ENCODE data around the gene SPARC. TPM values are rescaled to one million over a fixed set of nuclear protein-coding genes. Genes with fewer than 3 reads are reported as not detected.

SPARC gene
- total RNA-seq, 1 experiment from 2014 or later, result not detected

DNA sequence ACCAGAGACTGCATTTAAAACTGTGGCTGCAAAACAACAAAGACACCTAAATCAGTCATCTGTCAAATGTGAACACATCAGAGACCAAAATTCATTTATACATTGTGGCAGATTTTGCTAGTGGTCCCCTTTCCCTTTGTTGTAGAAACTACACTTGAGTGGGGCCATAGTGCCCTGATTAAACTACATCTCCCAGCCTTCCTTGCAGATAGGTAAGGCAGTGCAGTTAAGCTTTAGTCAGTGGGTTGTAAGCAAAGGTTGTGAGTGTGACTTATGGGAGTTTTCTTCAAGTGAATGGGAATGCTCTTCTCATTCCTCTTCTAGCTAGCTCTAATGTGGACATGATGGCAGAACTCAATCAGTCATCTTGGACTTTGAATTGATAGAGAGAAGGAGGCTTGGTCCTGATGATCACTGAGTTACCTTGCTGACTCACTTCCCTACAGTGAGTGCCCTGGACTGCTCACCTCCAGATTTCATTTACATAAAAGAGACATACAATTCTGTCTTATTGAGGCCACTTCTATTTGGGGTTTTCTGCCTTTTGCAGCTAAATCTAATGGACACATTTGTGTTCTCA lies 35.2 kb upstream of the SPARC start:
- Histone ChIP-seq H3K27me3 (ENCODE audit: low read length) (no peaks in the 10 kb centered on the region), H3K36me3 (ENCODE audit: insufficient read depth, low read length) (no peaks in the 10 kb centered on the region), H2AFZ (ENCODE audit: low read length) (no peak overlapping the region), H3K4me1 (ENCODE audit: low read length) (peaks cover 31% of the 10 kb centered on the region), H3K9me2 (replicated peaks; ENCODE audit: insufficient read depth, low read length) (no peaks in the 10 kb centered on the region), H3K27ac (ENCODE audit: low read length) (no peak overlapping the region), H4K20me1 (ENCODE audit: insufficient read depth, low read depth, low read length) (no peaks in the 10 kb centered on the region), H3K4me3 (ENCODE audit: low read length) (no peak overlapping the region), H3K9me3 (ENCODE audit: low read length) (no peaks in the 10 kb centered on the region), H3K4me2 (ENCODE audit: low read depth, low read length, poor library complexity, severe bottlenecking) (peak overlapping the region; percentile 43), H3K9ac (ENCODE audit: low read length) (no peak overlapping the region), H3K79me2 (ENCODE audit: low read length) (no peaks in the 10 kb centered on the region)
- no peak for DNase-seq

DNA sequence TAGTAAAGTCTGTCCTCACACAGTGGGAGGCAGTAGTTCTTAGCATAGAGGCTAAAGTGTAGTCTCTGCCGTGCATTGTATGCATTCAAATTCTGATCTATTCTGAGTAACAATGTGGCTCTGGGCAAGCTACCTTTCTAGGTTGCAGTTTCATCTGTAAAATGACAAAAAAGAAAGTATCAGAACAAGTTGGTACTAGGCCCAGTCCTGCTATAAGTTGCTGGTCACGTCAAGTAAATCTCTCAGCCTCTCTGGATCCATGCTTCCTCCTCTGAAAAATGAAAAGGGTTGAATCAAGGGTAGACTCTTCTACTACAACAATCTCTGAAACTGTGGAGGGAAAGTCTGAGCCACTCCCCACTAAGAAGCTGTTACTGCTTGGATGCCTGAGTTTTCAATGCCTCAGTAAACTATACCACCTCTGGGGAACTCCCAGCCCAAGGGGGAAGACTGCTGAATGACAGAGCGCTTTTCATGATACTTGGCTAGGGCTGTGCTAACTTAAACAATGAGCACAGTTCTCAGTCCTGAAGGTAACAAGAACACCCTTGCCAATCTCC lies 34.5 kb upstream of the SPARC start:
- Histone ChIP-seq H3K27ac (ENCODE audit: low read length) (no peak overlapping the region), H3K9ac (ENCODE audit: low read length) (peak overlapping the region; percentile 16; the same call in 1 of the 2 replicates)
- no peak for DNase-seq

DNA sequence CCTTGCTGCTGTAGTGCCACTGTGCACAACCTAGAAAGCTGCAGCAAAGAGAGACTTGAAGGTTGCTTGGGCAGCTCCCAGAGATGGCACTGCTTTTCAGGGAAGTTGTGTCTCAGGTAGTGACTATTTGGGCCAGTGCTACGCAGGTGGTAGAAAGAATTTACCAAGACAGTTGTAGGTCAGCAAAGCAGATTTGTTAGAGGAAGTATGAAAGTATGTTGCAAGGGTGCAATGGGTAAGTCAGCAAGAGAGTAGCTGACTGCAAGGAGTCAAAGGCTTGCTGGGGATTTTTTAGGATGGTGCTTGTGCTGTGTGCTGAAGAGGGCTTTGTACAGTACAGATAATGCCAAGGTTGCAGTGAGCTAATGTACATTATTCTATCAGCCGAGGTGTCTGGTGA lies 33.5 kb upstream of the SPARC start:
- Histone ChIP-seq H3K36me3 (ENCODE audit: insufficient read depth, low read length) (no peaks in the 10 kb centered on the region), H3K79me2 (ENCODE audit: low read length) (no peaks in the 10 kb centered on the region), H3K27me3 (ENCODE audit: low read length) (no peaks in the 10 kb centered on the region), H3K4me2 (ENCODE audit: low read depth, low read length, poor library complexity, severe bottlenecking) (peak overlapping the region; percentile 43), H2AFZ (ENCODE audit: low read length) (no peak overlapping the region), H3K9me2 (replicated peaks; ENCODE audit: insufficient read depth, low read length) (no peaks in the 10 kb centered on the region), H3K4me1 (ENCODE audit: low read length) (peaks cover 31% of the 10 kb centered on the region), H3K4me3 (ENCODE audit: low read length) (no peak overlapping the region), H4K20me1 (ENCODE audit: insufficient read depth, low read depth, low read length) (no peaks in the 10 kb centered on the region), H3K27ac (ENCODE audit: low read length) (no peak overlapping the region), H3K9me3 (ENCODE audit: low read length) (no peaks in the 10 kb centered on the region), H3K9ac (ENCODE audit: low read length) (no peak overlapping the region)
- no peak for DNase-seq

More for the DNA sequence above, 34.5 kb upstream of the SPARC start:
- H3K9me2 ChIP-seq (replicated peaks; ENCODE audit: insufficient read depth, low read length), result no peaks in the 10 kb centered on the region
- no peaks in the 10 kb centered on the region for H3K27me3 ChIP-seq (ENCODE audit: low read length)
- peak overlapping the region; percentile 43 for H3K4me2 ChIP-seq (ENCODE audit: low read depth, low read length, poor library complexity, severe bottlenecking)
- peaks cover 31% of the 10 kb centered on the region for H3K4me1 ChIP-seq (ENCODE audit: low read length)
- H4K20me1 ChIP-seq (ENCODE audit: insufficient read depth, low read depth, low read length), result no peaks in the 10 kb centered on the region
- H3K36me3 ChIP-seq (ENCODE audit: insufficient read depth, low read length), result no peaks in the 10 kb centered on the region
- H3K79me2 ChIP-seq (ENCODE audit: low read length), result no peaks in the 10 kb centered on the region
- H2AFZ ChIP-seq (ENCODE audit: low read length), result peak overlapping the region; percentile 14; the same call in 1 of the 2 replicates
- H3K4me3 ChIP-seq (ENCODE audit: low read length), result no peak overlapping the region
- H3K9me3 ChIP-seq (ENCODE audit: low read length), result no peaks in the 10 kb centered on the region

DNA sequence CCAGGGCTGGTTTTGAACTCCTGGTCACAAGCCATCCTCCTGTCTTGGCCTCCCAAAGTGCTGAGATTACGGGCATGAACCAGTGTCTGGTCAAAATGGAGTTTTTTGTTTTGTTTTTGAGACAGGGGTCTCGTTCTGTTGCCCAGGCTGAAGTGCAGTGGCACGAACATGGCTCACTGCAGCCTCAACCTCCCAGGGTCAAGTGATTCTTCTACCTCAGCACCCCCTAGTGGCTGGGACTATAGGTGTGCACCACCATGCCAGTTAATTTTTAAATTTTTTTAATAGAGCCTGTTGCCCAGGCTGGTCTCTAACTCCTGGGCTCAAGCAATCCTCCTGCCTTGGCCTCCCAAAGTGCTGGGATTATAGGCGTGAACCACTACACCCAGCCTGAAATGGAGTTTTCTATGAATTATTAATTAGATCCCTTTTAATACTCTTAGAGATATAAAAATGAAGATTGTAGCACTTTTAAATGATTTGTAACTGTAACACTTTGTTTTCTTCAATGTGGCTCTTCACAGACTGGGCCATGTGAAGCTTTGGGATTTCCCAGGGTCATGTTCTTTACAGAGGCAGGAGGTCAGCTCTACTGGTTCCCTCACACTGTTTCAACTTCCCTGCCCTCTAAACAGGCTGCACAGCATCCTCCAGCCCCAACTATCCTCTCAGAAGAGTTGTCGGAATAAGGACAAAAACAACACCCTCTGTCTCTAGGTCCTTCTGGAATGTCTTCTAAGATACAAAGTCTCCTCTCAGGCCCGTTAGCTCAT lies 32.7 kb upstream of the SPARC start:
- Histone ChIP-seq H3K27ac (ENCODE audit: low read length) (no peak overlapping the region), H2AFZ (ENCODE audit: low read length) (no peak overlapping the region), H3K4me3 (ENCODE audit: low read length) (no peak overlapping the region), H4K20me1 (ENCODE audit: insufficient read depth, low read depth, low read length) (no peaks in the 10 kb centered on the region), H3K4me2 (ENCODE audit: low read depth, low read length, poor library complexity, severe bottlenecking) (no peak overlapping the region), H3K9me2 (replicated peaks; ENCODE audit: insufficient read depth, low read length) (no peaks in the 10 kb centered on the region), H3K36me3 (ENCODE audit: insufficient read depth, low read length) (no peaks in the 10 kb centered on the region), H3K4me1 (ENCODE audit: low read length) (peaks cover 31% of the 10 kb centered on the region), H3K27me3 (ENCODE audit: low read length) (no peaks in the 10 kb centered on the region), H3K9ac (ENCODE audit: low read length) (no peak overlapping the region), H3K9me3 (ENCODE audit: low read length) (no peaks in the 10 kb centered on the region), H3K79me2 (ENCODE audit: low read length) (no peaks in the 10 kb centered on the region)
- DNase-seq, result peak; percentile 88

DNA sequence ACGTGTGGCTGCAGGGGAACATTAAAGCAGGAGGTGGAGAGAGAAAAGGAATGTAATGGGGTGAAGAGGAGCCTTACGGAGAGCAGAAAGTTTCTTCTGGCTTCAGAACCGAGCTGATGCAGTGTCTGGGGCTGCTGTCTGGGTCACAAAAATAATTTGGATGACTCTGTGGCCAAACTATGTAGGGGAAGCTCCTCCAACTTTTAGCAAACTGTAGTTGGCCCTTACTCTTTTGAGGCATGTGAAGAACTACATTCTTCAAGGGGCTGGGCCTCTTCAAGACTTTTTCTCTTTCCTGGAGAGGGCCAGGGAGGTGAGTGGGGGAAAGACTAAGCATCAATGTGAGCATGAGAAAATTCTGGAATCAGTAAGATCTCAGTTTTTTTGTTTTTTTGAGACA lies 31.9 kb upstream of the SPARC start:
- Histone ChIP-seq H3K4me2 (ENCODE audit: low read depth, low read length, poor library complexity, severe bottlenecking) (no peak overlapping the region), H3K9me2 (replicated peaks; ENCODE audit: insufficient read depth, low read length) (no peaks in the 10 kb centered on the region), H4K20me1 (ENCODE audit: insufficient read depth, low read depth, low read length) (no peaks in the 10 kb centered on the region), H3K27ac (ENCODE audit: low read length) (no peak overlapping the region), H3K4me1 (ENCODE audit: low read length) (peaks cover 31% of the 10 kb centered on the region), H3K27me3 (ENCODE audit: low read length) (no peaks in the 10 kb centered on the region), H3K9ac (ENCODE audit: low read length) (no peak overlapping the region), H3K4me3 (ENCODE audit: low read length) (no peak overlapping the region), H2AFZ (ENCODE audit: low read length) (no peak overlapping the region), H3K79me2 (ENCODE audit: low read length) (no peaks in the 10 kb centered on the region), H3K36me3 (ENCODE audit: insufficient read depth, low read length) (no peaks in the 10 kb centered on the region), H3K9me3 (ENCODE audit: low read length) (no peaks in the 10 kb centered on the region)
- no peak for DNase-seq

DNA sequence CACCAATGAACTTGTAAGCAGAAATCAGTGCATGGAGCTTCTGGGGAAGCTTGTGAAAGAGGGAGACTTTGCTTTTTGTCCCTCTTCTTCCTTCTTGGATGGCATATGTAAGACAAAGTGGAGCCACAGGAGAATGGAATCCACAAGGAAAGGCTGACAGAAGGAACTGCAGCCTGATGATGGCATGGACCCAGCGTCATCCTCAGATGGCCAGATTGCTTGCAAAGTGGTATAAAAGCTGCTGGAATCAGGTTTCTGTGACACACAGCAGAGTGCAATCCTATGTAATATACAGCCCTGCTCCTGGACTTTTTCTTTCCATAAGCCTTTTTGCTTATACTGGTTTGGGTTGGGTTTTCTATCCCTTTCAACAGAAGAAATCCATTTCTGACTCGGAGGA lies 31.4 kb upstream of the SPARC start:
- no peak overlapping the region for H3K9ac ChIP-seq (ENCODE audit: low read length)

DNA sequence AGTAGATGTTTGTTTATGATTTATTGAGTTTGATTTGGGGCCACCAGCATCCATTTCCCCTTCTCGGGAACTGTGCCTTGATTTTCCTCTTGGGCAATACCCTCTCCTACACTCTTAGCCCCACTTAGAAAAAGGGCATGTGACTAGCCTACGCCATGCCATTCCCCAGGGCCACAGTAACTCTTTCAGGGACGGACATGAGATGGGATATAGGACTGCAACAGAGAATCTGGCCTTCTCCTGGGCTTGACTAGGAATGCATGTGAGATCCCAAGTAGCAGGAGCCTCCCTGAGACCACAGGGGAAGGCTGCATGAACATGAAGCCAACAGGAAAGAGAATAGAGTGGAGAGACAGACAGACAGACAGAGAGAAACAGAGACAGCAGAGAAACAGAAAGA lies 30.7 kb upstream of the SPARC start:
- Histone ChIP-seq H3K9me3 (ENCODE audit: low read length) (no peaks in the 10 kb centered on the region), H3K79me2 (ENCODE audit: low read length) (no peaks in the 10 kb centered on the region), H3K9me2 (replicated peaks; ENCODE audit: insufficient read depth, low read length) (no peaks in the 10 kb centered on the region), H3K9ac (ENCODE audit: low read length) (no peak overlapping the region), H3K4me2 (ENCODE audit: low read depth, low read length, poor library complexity, severe bottlenecking) (no peak overlapping the region), H2AFZ (ENCODE audit: low read length) (no peak overlapping the region), H4K20me1 (ENCODE audit: insufficient read depth, low read depth, low read length) (no peaks in the 10 kb centered on the region), H3K4me1 (ENCODE audit: low read length) (peaks cover 33% of the 10 kb centered on the region), H3K27ac (ENCODE audit: low read length) (no peak overlapping the region), H3K36me3 (ENCODE audit: insufficient read depth, low read length) (no peaks in the 10 kb centered on the region), H3K4me3 (ENCODE audit: low read length) (no peak overlapping the region), H3K27me3 (ENCODE audit: low read length) (no peaks in the 10 kb centered on the region)
- DNase-seq, result no peak

More for the DNA sequence above, 31.4 kb upstream of the SPARC start:
- H3K4me1 ChIP-seq (ENCODE audit: low read length), result peaks cover 31% of the 10 kb centered on the region
- no peaks in the 10 kb centered on the region for H3K79me2 ChIP-seq (ENCODE audit: low read length)
- no peak overlapping the region for H3K4me2 ChIP-seq (ENCODE audit: low read depth, low read length, poor library complexity, severe bottlenecking)
- no peak overlapping the region for H3K4me3 ChIP-seq (ENCODE audit: low read length)
- no peak for DNase-seq
- H3K9me2 ChIP-seq (replicated peaks; ENCODE audit: insufficient read depth, low read length), result no peaks in the 10 kb centered on the region
- no peaks in the 10 kb centered on the region for H3K9me3 ChIP-seq (ENCODE audit: low read length)
- H4K20me1 ChIP-seq (ENCODE audit: insufficient read depth, low read depth, low read length), result no peaks in the 10 kb centered on the region
- no peak overlapping the region for H2AFZ ChIP-seq (ENCODE audit: low read length)
- H3K27ac ChIP-seq (ENCODE audit: low read length), result no peak overlapping the region
- no peaks in the 10 kb centered on the region for H3K36me3 ChIP-seq (ENCODE audit: insufficient read depth, low read length)
- no peaks in the 10 kb centered on the region for H3K27me3 ChIP-seq (ENCODE audit: low read length)

DNA sequence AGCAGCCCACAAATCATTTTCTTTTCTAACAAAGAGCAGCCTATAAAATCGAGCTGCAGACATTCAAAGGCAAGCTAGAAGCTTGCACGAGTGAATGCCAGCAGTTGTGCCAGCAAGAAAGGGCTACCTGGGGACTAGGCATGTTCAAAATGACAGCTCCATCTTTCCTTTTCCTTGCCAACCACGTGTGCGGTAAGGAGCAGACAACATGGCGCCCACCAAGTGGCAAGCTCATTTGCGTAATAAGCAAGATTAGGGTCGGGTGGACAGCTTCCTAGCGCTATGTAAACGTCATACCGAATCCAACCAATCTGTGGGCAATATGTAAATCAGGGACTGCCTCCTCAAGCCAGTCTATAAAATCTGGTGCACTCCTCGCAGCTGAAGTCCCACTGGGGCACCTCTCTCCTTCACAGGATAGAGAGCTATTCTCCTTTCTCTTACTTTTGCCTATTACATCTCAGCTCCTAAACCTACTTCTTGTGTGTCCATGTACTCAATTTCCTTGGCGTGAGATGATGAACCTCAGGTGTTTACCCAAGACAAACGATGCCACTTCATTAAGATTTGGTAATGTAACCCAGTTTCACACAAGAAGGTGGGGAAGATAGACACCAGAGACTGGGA lies 22.5 kb upstream of the SPARC start:
- Histone ChIP-seq H3K9ac (ENCODE audit: low read length) (no peak overlapping the region), H3K79me2 (ENCODE audit: low read length) (no peaks in the 10 kb centered on the region), H3K36me3 (ENCODE audit: insufficient read depth, low read length) (no peaks in the 10 kb centered on the region), H4K20me1 (ENCODE audit: insufficient read depth, low read depth, low read length) (no peaks in the 10 kb centered on the region), H3K4me1 (ENCODE audit: low read length) (peaks cover 37% of the 10 kb centered on the region), H3K27me3 (ENCODE audit: low read length) (no peaks in the 10 kb centered on the region), H3K27ac (ENCODE audit: low read length) (no peak overlapping the region), H3K9me2 (replicated peaks; ENCODE audit: insufficient read depth, low read length) (no peaks in the 10 kb centered on the region), H2AFZ (ENCODE audit: low read length) (no peak overlapping the region), H3K9me3 (ENCODE audit: low read length) (no peaks in the 10 kb centered on the region), H3K4me3 (ENCODE audit: low read length) (no peak overlapping the region), H3K4me2 (ENCODE audit: low read depth, low read length, poor library complexity, severe bottlenecking) (no peak overlapping the region)
- DNase-seq, result no peak
